ENCODE data around the gene LRBA.
A peak's percentile ranks its signal among the peaks of the same experiment; 100 is the strongest.
"Not testable (repeated sequence)": the region's sequence is repeated elsewhere in the genome, so short reads cannot be mapped to it uniquely, and the experiment has no call there.

Gene LRBA

DNA sequence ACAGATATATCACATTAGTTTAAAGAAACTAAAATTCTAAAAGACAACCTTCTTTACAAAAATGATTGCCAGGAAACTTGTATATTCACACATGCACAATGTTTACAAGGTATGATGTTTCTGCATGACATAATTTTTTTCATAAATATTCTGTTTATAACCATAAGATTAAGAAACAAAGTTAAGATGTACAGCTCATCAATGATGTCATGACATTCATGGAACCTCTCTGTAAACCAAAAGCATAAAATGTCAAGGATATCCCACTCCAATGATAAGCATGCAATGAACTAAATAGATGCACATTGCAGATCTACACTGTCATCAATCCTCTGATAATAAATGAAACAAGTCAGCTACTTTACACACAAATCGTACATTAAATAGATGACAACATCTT, 297.1 kb downstream of the LRBA start:
- no peak for DNase-seq

DNA sequence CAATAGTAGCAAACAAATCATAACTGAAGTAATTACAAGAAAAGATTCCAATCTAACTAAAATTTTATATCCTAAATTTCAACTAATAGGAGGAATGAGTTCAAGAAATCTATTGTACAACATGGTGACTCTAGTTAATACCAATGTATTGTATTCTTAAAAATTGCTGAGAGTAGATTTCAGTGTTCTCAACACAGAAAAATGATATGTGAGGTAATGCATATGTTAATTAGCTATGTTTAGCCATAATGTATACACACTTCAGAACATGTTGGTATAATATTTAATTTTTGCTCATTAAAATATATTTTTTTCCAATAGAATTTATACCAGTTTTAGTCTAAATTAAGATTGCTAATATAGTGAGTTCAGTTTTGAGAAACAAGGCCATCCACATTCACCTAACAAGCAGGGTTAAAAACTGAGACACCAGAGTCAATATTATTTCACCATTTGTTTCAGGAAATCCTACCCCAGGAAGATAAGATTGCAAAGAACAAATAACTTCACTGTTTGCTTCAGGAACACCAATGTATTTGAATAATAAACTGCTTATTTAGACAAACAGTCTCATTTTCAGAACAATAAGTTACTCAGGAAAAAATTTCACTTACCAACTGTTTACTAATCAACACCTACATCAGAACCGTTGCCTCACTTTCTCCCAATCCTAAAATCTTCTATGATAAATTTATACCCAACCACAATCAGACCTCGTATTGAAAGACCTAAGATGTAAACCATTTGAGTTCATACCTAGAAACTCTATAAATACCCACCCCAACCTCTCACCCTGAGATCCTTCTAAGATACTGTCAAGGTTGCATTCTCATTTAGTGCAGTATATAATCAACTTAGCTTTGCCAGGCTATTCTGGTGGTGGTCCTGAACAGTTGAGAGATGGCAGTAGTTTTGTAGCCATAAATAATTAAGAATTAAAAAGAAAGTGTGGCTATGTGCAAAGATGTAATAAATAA, 300.3 kb downstream of the LRBA start:
- DNase-seq = no peak

GRCh38 chr4:150713251-150713650, 301.8 kb downstream of the LRBA start:
- DNase-seq = no peak

- no peak for DNase-seq
Observed at GRCh38 chr4:150710770-150711375, 304.2 kb downstream of the LRBA start.

GRCh38 chr4:150708004-150708403, 307.1 kb downstream of the LRBA start:
- no peak for DNase-seq

- no peak for DNase-seq
Observed at GRCh38 chr4:150699599-150699998, 315.5 kb downstream of the LRBA start.

- no peak for DNase-seq
Observed at GRCh38 chr4:150695162-150695561, 319.9 kb downstream of the LRBA start.

GRCh38 chr4:150694438-150694837, 320.6 kb downstream of the LRBA start:
- no peak for DNase-seq

GRCh38 chr4:150683775-150684350, 331.2 kb downstream of the LRBA start:
- no peak for DNase-seq

DNA sequence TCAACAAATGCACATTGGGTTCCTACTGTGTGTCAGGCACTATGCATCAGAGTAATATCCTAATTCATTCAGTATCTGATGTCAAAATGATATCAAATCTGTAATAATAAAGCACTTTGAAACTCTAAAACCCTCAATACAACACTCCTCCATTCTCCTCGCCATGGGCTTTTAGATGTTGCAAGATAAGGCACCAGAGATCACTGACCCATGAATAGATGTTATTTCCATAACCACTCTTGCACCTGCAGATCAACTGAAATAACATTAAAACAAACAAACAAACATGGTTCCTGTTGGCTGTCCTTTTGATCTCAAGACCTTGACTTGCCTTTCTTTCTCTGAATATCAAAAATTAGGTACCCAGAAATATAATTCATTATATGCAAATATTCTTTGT, 333.0 kb downstream of the LRBA start:
- no peak for DNase-seq

- DNase-seq = no peak
Observed at GRCh38 chr4:150681063-150681462, 334.0 kb downstream of the LRBA start.

GRCh38 chr4:150680651-150681050, 334.4 kb downstream of the LRBA start:
- DNase-seq = no peak

- no peak for DNase-seq
Observed at GRCh38 chr4:150679765-150680343, 335.2 kb downstream of the LRBA start.

GRCh38 chr4:150679018-150679764, 335.9 kb downstream of the LRBA start:
- no peak for DNase-seq

DNA sequence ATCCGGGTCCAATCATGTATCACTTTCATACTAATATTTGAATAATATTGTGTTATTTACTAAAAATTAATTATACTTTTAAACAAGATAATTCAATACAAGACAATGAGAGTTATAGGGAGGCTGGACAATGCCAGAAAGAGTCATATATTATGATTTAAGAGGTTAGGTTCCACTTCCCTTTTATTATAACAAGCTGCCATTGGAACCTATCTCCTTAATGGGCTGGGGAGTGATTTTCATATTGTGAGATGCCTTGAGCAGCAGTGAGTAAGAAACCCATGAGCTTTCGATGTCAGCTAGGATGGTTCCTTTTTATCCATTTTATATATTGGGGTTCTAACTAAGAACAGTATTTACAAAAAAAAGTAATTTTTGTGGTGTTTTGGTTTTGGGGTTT, 341.3 kb downstream of the LRBA start:
- DNase-seq = no peak

DNA sequence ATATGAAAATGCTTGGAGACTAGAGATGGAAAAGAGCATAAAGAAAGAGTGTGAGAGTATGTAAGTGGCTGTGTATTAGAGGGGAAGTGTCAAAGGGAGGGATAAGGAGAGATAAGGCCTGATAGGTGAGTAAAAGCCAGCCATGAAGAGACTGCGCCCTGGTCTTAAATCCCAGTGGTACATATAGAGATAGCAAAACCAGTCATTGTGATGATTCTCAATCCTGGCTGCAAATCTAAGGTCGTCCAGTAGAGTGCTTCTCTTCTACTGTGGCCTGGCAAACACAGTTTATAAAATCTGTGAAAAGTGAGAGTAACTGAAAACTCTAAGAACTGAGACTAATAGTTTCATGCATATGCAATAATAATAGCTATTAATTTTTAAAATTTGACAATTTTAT, 346.3 kb downstream of the LRBA start:
- no peak for DNase-seq

DNA sequence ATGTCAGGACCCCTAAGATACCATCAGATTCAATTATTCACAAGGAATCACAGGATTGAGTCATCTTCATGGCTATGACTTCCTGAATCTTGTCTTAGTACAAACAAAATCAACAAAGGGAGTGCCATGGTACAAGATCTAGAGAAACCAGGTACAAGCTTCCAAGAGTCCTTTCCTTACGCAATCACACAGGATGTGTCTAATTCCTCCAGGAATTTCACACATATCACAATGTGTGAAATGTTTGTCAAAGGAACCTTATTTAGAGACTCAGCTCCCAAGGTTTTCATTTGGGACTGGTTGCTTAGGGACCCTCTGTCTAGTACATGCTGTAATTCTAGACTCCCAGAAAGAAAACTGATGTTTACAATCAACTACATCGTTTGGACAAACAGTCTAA, 350.1 kb downstream of the LRBA start:
- DNase-seq = no peak

DNA sequence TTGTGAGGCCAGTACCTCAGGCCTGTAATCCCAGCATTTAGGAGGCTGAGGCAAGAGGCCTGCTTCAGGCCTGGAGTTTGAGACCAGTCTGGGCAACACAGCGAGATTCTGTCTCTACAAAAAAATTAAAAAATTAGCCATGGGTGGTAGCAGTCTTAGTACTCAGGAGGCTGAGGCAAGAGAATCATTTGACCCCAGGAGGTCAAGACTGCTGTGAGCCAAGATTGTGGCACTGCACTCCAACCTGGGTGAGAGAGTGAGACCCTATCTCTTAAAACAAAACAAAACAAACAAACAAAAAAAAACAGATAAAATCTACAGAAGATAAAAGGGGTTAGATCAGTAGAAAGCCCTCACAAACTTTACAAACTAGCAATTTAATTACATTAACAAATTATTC, 352.4 kb downstream of the LRBA start:
- DNase-seq = no peak

DNA sequence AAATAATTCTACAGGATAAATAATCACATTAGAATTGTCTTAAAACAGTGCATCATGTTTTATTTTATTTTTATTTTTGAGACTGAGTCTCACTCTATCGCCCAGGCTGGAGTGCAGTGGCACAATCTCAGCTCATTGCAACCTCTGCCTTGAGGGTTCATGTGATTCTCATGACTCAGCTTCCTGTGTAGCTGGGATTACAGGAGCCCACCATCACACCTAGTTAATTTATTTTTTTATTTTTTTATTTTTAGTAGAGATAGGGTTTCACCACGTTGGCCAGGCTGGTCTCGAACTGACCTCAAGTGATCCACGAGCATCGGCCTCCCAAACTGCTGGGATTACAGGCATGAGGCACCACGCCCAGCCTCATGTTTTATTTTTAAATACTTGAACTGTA, 353.5 kb downstream of the LRBA start:
- DNase-seq = not testable (repeated sequence)

GRCh38 chr4:150658258-150658657, 356.8 kb downstream of the LRBA start:
- DNase-seq = not testable (repeated sequence)

DNA sequence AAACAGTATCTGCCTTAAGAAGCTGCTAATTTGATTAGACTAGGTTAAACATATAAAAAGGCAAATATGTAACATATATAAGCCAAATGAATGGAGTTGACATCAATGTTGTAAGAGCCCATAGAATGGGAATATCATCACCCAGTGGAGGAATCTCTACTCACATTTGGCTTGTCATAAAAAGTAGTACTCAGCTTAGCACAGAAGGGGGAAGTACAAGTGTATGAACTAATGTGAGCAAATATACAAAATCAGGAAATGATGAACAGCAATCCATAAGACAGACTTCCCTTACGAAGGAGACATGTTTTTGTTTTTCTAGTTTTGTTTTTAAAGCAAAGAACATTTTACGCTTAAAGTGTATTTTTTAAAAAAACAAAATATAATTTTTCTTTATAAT, 358.2 kb downstream of the LRBA start:
- DNase-seq = peak; percentile 7

- DNase-seq = no peak
Observed at GRCh38 chr4:150650751-150651150, 364.3 kb downstream of the LRBA start.

- DNase-seq = no peak
Observed at GRCh38 chr4:150648123-150648522, 367.0 kb downstream of the LRBA start.

Data from GF-D8 (cell line).